HG02798 (cell line): ENCODE measurements around the gene VSTM2B.

Experiments
- ATAC-seq: cut with Tn5 transposase; IDR thresholded peaks from one replicate; pipeline ENCODE4 v1.9.1; 2021; ENCODE audit warnings: mild to moderate bottlenecking; ENCODE audit not compliant: unreplicated experiment, poor library complexity

VSTM2B gene

DNA sequence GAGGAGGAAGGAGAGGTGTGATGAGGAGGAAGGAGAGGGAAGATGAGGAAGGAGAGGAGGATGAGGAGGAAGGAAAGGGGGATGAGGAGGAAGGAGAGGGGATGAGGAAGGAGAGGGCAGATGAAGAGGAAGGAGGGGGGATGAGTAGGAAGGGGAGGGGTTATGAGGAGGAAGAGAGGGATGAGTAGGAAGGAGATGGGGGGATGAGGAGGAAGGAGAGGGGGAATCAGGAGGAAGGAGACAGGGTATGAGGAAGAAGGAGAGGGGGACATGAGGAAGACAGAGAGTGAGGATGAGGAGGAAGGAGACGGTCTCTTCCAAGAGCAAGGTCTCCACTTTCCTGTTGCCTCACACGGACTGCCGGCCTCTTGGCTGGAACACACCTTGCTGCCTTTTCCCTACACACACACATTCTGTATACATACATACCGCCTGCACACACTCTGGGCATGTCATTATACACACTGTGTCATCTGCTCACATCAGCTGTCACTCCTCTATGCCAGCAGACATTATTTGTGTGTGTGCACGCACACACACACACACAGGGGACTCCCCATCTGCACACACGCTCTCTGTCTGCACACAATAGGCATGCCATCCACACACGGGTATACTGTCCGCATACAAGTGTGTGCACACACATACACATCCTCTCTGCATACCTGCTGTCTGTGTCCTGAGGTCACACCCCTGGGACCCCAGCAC lies 11.1 kb upstream of the VSTM2B start:
- no peak for ATAC-seq

DNA sequence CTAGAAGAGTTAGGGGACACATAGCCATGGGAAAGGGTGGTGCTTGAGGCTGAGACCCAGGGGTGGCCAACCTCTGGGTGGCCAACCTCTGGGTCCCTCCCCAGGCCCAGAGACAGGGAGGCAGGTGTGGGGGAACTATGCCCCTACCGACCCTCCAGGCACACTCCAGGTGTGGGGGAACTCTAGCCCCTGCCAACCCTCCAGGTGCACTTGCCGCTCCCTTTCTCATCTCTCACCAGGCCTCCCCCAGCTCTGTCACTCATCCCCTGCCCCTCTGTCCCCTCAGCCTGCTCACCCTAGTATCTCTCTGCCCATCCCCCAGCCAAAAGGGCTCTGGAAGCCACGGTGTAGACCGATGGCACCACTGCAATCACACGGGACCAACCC lies 10.6 kb upstream of the VSTM2B start:
- ATAC-seq = no peak

DNA sequence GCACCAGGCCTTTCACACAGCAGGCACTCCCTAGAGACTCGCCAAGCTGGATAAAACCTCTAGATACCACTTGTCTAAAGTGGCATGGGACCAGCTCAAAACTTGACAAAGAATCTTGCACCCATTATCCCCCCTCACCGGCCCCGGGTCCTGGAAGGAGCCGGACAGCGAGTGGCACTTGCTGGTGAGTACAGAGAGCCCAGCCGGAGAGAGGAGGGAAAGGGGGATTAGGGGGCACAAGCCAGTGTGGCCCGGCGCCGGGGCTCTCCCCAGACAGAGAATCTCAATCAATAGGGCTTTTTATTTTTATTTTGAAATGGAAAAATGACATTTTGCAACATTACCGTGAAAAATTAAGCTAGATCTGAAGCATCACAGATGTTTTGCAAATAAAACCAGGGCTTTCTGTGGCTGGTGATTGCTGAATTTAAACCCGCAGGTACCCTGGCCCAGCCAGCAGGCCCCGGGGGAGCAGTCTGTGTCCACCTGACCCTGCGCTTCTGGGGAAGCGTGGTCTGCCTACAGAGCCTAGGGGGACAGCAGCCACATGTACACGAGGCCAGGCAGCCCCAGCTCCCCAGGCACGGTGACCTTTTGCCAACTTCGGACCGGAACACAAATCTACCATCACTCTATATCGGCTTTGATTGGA lies 10.0 kb upstream of the VSTM2B start:
- ATAC-seq = no peak

DNA sequence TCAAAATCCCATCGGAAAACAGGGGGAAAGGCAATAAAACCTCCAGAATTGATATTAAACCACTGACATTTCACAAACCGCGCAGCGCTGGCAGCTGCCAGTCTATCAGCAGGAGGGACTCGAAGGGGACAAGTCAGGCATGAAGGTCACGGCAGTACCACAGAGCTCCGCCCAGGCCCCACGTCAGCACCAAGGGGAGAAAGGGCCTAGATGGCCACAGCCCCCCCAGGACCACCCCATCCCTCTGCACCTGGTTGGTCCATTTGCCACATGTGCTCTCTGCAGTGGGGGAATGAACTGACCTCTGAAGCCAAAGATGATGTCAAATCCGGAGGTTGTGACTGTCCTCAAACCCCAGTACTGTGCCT lies 9.5 kb upstream of the VSTM2B start:
- ATAC-seq = no peak

DNA sequence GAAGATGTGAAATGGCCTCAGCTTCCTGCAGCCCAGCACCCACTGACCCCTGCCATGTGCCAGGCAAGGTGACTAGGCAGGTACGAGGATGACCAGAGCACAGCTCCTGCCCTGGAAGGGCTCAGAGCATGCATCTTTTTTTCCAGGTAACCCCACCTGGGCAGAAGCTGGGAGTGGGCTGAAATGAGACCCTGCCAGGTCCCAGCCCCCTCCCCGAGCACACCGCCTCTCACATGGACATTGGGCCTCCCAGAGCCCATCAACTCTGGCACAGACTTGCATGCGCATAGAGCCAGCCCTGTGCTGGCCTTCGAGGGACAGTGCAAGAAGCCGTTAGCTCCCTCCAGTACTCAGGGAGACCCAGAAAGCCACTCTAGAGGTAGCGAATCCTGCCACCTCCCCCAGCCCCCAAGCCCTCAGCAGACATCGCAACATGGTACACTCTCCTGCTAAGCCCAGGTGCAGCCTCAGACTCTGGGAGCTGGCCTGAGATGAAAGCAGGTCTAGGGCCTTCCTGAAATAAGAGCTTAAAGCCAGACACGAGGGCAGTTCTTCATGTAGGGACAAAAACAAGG lies 8.9 kb upstream of the VSTM2B start:
- no peak for ATAC-seq

DNA sequence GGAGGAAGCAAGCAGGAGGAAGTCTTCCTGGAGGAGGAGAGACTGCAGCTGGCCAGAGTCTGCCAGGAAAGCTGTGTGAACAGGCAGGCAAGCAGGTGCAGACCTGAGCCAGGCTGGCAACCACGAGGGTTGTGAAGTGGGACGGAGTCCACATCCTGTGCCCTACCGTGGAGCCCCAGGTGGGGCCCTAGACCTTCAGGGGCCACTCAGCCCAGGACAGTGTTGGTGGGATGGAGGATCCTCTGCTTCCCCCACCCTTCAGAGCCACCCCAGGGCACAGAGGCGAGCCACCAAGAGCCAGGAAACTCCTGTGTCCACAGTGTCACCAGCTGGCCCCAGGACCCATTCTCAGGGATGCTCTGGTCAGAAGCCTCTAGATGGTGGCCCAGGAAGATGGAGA lies 8.4 kb upstream of the VSTM2B start:
- ATAC-seq = no peak

DNA sequence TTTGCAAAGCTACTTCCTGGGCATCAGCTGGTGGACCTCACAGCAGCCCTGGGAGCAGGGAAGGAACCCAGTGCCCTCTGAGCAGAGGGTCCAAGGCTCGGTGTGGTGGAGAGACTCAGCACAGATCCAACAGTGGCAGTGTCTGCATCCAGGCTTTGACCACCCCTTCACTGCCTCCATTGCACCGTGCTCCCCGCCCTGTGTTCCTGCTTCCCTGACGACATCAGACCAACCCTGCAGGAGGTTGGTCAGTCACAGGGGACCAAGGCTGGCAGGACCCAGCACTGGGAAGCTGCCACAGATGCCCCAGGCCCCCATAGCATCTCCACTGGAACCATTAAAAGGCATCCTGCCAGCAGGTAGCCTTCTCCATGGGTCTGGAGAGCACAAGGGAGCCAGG lies 7.8 kb upstream of the VSTM2B start:
- ATAC-seq = no peak

DNA sequence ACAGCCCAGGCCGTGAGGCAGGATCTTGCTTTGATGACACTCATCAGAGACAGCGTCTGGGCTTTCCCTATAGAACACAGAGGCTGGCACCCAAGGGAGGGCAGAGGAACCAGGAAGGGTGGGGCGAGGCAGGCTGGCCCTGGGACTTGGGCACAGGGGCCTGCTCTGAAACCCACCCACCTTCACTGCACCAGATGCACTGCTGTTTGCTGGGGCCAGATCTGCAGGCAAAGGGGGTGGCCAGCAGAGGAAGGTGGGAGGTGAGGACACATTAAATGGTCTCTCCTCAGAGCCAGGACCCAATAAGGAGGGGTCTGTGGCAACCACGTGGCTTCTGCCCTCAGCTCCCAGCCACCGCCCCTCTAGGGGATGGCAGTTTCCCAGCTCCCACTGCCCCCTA lies 6.6 kb upstream of the VSTM2B start:
- ATAC-seq = no peak

DNA sequence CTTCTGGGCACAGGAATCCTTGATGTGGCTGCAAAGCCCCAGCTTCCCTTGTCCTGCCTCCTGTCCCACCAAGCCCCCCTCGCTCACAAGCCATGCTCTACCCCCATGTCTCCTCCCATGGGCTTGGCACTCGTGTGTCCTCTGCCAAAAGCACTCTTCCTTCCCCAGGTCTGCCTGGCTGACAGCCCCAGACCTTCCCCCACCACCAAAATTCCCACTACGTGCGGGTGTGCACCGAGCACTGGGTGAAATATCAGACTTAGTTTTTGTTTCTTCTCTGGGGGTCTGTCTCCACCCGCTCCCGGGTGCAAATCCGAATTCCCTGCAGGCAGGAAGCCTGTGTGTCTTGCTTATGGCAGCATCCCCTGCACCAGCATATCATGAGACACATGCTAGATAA lies 5.9 kb upstream of the VSTM2B start:
- ATAC-seq = no peak

DNA sequence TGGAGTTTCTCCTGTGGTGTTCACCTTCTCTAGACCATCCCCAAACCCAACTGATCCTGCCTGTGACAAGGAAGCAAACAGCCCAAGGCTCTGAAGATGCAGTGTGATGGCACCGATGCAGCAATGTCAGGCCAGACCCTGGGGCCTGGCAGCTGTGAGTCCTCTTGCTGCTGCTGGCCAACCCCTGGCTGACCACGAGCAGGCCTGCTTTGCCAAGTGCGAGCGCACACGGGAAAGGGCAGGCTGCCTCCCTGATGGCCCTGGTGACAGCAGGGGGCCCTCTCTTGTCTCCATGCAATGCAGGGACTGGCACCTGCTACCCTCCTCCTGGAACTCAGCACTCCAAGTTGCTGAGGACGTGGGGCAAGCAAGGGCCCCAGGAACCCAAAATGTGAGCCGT lies 5.4 kb upstream of the VSTM2B start:
- ATAC-seq = no peak

DNA sequence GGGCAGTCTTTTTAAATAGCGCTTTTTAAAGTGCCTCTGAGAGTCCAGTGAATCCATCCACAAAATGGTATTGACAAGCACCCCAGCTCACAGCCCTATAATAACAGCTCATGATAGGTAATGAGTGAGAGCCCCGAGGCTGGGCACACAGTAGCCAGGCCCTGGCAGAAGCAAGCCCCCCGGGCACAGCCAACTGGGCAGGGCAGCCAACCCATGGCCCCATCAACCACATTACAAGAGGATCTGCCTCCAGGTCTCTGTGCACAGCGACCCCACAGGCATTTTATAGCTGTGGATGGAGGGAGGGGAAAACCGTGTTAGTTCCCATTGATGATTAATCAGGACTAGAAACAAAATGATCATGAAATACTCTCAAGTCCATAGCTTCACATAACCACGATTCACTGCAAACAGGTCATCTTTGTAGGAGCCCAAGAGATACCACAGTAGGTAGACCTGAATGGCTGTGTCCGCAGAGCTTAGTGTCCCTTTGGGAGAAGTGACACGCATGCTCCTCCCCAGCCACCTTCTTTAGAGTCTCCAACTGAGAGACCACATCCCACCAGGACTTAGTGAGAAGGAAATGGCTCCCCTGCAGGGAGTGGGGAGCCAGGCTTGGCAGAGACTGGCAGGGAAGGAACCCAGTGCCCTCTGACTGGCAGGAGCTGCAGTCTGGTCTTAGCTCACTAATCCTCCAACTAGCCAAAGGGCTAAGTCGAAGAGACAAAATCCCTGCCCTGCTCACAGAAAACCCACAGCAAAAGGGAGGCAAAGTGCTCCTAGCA lies 4.3 kb upstream of the VSTM2B start:
- no peak for ATAC-seq

DNA sequence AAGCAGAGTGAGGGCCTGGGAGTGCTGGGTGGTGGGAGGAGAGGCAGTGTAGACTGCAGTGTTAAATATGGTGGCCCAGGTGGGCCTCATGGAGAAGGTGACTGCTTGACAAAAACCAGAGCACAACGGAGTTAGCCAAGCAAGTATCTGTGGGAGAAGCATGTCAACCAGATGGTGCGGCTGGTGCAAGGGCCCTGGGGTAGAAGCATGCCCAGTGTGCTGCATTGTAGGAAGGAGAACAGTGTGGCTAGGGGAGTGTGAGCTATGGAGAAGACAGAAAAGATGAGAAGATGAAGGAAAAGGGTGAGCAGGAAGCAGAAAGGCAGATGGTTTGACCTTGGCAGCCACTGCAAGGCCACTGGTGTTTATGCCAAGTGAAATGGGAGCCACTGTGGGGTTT lies 2.2 kb upstream of the VSTM2B start:
- ATAC-seq = no peak

DNA sequence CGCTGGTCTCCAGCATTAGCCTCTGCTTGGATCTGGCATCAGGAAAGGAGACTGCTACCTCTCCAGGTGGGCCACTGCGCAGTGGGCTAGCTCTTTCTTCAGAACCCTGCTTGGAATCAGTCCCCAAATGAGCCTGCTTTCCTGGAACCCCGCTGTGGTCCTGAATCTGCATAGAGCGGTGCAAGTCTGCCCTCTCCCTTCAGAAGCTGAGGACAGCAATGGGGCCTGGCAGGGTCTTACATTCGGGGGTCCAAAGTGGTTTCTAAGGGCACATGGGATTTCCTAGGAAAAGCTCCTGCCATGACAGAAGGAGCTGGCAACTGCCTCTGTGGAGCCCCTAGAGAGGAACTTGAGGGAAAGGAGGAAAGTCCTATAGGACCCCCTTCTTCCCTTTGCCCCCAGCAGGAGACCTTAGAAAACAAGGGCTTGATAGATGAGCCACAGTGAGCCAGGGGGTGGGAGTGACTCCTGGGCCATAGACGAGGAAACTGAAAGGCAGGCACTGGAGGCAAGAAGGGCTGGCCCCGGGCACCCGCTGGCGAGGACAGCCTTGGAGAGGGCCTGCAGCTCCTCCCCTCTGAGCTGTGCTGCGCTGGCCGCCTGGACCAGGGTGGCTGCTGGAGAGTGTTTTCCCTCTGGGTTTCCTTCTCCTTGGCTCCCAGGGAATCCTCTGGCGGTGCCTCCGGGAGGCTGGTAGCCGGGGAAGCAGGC lies 1.4 kb upstream of the VSTM2B start:
- no peak for ATAC-seq

DNA sequence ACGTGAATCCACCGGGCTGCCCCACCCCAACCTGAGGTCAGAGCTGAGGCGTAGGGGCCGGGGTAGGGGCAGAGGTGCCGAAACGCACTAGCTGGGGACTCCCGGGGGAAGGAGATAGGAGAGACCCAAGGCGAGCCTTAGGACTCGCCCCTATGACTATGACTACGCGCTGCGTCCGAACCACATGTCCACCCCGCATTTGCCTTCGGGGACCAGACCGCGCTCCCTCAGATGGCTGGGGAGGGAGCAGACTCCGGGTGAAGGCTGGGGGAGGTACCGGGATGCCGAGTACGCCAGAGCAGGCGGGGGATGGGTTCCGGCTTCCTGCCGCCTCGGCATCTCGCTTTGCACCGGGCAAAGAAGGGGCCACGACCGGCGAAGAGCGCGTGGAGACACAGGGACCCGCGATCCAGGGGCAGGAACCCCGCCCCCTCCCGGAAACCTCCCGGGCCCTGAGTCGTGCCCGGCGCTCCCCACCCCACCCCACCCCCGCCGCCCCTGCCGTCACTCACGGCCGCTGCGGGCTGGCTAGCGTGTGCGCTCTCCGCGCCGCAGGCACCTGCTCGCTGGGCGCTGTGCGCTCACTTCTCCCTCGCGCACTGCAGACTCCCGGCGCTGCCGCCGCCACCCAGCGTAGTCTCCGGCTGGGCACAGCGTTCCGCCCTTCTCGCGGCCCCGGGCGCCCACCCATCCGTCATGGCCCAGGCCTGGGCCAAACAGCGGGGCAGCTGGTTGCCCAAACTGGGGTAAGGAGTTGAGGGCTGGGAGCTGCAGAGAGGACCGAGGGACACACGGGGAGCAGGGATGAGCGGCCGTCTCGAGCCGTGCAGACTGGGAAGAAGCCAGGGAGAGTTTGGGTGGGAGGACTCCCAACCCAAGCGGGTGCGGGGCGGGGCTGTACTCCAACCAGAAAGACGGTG lies 622 bp upstream of the VSTM2B start:
- no peak for ATAC-seq

DNA sequence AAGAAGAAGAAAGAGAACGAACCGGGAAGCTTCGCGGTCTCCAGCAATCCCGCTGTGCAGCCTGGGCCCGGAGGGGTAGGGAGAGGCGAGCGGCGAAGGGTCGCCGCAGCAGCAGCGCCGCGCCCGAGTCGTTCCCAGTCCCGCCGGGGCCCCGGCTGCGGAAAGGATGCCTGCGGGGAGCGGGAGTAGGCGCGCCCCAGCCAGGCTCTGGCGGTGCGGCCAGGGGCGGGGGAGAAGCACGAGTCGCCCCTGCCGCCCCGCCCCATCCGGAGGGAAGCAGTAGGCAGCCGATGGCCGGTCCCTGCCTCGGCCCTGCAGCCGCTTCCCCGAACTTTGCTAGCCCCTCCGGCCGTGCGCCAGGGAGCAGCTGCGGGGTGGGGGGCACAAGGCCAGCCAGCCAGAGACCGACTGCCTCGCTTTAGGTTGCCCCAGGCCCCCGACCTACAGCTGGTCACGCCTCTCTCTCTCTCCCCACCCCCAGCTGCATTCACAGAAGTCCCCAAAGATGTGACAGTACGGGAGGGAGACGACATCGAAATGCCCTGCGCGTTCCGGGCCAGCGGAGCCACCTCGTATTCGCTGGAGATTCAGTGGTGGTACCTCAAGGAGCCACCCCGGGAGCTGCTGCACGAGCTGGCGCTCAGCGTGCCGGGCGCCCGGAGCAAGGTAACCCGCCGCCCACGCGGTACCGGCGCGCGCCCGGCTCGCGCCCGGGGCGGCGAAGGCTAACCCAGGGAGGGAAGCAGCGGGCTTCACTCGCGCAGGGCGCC lies 1.1 kb downstream of the VSTM2B start:
- ATAC-seq = no peak

DNA sequence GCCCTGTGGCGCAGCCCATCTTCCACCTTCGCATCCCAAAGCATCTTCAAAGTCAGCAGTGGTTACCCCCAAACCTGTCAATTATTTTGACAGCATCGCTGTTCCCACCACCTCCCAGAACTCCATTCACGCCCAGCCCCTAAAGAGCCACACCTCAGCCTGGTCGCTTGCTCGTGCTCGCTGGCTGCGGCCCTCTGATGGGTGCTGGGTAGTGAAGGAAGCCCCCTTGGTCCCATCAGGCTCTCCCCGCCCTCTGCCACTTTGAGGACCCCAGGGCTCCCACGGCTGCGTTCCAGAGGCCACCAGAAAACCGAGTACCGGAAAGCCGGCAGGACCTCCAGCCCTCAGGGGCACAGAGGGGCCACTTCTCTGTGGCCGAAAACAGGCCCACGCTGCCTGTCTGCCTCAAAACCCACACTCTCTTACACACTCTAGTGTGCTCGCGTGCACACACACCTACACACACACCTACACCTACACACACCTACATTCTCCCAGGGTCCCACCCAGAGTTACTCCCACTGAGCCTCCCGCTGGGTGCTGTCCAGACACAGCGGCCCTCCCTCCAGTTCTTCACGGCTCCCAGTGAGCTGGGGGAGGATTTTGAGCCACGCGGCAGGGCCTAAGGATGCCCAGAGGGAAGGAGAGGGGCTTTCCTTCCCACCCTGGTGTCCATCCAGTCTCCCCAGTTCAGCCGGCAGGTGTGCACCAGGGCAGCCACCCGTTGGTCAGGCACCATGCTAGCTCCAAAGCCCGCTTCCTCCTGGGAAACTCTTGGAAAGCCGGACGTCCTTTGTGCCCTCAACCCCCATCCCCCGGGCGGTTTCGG lies 1.9 kb downstream of the VSTM2B start:
- no peak for ATAC-seq

DNA sequence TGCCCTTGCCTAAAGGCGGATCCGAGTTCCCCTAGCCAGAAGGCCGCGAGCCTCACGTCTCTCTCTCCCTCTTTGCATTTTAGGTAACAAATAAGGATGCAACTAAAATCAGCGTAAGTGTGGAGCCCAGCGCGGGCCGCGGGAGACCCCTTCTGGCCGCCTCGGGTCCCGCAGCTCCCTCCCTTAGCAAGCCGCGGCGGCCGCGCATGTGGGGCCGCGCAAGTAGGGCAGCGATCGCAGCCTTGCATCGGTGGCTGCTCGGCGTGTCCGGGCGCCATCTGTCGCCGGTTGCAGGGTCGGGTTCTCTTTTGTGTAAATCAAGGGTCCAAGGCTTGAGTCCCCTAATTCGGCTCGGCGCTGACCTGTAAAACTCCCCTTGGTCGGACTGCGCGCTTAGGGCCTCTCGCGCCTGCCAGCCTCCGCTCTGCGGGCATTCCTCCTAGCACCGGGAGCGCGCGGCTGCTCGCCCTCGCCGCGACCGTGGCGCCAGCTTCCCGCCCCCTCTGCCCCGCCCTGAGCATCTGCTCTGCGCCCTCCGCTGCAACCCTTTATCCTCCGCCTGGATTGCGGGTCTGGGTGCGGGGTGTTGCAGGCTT lies 2.7 kb downstream of the VSTM2B start:
- ATAC-seq = peak; percentile 60
